Measurements from ENCODE around the gene NUP50.

The NUP50 gene, protein sequence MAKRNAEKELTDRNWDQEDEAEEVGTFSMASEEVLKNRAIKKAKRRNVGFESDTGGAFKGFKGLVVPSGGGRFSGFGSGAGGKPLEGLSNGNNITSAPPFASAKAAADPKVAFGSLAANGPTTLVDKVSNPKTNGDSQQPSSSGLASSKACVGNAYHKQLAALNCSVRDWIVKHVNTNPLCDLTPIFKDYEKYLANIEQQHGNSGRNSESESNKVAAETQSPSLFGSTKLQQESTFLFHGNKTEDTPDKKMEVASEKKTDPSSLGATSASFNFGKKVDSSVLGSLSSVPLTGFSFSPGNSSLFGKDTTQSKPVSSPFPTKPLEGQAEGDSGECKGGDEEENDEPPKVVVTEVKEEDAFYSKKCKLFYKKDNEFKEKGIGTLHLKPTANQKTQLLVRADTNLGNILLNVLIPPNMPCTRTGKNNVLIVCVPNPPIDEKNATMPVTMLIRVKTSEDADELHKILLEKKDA
- 111 to 218 reads per million in 2 donors for total RNA-seq

- DNase-seq, result peak; percentile 94
These were observed at the start of gene NUP50 for GRCh38 chr22:45163451-45164269. Gene NUP50, plus strand, starts transcription at chr22:45163925. Its CDS starts 4,253 bp downstream, at chr22:45168178.

GRCh38 chr22:45120440-45120839 is 43.3 kb upstream of the NUP50 start:
- DNase-seq, result no peak

GRCh38 chr22:45120931-45121330 is 42.8 kb upstream of the NUP50 start:
- no peak for DNase-seq

- no peak for DNase-seq
These were observed 39.4 kb upstream of the NUP50 start for GRCh38 chr22:45124176-45124847.

DNA sequence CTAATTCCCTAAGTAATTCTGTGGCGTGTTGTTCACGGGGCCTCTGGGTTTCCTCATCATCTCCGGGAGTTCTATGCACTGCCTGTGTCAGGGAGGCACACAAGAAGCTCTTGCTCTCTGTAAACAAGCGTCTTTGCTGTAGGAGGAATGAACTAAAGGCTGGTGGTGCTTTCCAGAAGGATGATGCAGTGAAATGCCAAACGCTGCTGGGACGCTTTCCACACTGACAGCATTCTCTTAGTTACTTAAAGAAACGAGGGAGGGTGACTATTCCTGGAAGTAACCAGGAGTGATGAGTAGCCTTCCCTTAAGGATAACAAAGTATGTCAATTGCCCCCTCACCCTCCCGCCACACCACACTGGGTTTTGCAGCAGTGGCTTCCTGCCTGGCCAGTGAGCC is 38.5 kb upstream of the NUP50 start:
- no peak for DNase-seq

GRCh38 chr22:45127866-45128265 is 35.9 kb upstream of the NUP50 start:
- no peak for DNase-seq

GRCh38 chr22:45129703-45130524 is 33.8 kb upstream of the NUP50 start:
- DNase-seq, result no peak

DNA sequence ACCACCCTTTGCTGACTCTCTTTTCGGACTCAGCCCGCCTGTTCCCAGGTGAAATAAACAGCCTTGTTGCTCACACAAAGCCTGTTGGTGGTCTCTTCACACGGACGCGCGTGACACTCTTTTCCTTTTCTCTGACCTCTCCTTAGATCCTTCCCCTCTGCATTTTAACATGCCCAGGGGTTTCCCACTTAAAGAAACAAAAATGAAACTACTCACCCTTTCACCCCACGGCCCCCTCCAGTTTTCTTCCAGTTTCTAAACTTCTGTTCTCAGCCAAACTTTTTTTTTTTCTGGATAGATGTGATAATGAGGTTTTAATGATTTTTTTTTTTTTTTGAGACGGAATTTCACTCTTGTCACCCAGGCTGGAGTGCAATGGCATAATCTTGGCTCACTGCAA is 32.8 kb upstream of the NUP50 start:
- no peak for DNase-seq

DNA sequence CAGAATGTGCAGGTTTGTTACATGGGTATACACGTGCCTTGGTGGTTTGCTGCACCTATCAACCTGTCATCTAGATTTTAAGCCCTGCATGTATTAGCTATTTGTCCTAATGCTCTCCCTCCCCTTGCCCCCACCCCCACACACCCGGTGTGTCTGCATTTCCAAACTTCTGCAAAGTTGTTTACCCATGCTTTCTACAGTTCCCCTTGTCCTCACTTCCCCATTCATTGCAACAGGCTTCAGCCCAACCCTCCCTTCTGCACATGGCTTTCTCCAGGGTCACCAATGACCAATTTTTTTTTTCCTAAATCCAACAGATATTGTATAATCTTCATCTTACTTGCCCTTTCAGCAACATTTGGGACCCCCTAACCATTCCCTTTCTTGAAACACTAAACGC is 32.0 kb upstream of the NUP50 start:
- DNase-seq, result no peak

- DNase-seq, result no peak
These were observed 29.4 kb upstream of the NUP50 start for GRCh38 chr22:45134313-45134712.

DNA sequence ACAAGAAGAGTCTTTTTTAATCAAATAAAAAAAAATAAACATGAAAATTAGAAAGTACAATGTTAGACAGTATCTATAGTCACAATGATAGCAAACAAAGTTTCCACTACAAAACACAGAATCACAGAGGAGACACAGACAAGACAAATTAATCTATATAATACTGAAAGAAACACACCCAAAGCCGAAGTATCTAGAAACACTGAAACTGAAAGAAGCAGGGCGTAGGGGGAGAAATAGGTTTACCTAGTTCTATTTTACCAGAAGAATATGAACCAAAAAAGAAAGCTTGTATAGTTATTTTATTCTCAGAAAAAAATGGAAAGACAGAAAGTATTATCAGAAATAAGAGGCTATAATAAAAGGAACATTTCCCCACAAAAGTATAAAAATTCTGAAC is 27.1 kb upstream of the NUP50 start:
- no peak for DNase-seq

- DNase-seq, result no peak
These were observed 24.0 kb upstream of the NUP50 start for GRCh38 chr22:45139693-45140092.

- no peak for DNase-seq
These were observed 21.3 kb upstream of the NUP50 start for GRCh38 chr22:45142376-45142775.

DNA sequence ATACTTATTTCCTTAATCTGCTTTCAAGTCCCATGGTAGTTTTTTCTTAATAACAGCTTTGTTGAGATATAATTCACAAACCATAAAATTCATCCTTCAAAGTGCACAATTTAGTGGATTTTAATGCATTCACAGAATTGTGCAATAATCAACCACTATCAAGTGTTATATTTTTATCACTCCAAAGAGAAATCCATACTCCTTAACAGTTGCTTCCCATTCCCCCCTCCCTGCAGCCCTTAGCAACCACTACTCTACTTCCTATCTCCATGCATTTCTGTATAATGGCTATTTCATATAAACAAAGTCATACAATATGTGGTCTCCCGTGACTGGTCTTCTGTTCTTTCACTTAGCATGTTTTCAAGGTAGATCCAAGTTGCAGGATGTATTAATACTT is 18.8 kb upstream of the NUP50 start:
- no peak for DNase-seq

DNA sequence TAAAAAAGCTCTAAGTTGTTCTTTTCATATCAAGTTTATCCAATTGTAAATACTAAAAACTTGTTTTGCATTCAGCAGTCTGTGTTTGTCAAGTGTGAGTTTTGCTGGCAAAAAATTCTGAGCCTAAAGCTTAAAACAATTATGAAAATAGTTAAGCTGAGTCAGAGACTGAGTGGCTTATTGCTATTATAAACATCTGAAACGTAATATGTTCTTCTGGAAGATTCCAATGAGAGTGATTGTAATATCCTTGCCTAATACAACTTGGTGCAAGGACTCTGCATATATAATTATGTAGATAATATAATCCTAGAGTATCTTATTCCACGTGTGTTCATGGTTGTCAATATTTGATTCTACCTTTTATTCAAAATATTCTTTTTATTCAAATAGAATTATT is 14.1 kb upstream of the NUP50 start:
- no peak for DNase-seq

GRCh38 chr22:45150139-45150538 is 13.6 kb upstream of the NUP50 start:
- DNase-seq, result no peak

DNA sequence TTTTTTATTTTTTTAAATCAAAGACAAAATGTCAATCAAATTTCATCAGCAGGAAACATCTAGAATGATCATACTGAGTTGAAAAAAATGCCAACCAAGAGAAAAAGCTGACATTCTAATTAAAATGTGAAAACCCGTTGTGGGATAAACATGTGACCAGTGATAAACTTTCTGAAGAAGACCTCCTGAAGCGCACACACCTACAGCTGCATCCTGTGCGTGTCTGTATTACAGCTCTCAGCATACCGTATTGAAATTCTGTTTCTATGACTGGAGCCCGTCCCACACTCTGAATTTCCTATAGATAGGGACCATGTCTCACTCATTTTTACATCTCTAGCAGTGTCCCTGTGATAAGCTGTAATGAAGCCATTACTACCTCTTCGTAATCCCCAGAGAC is 12.2 kb upstream of the NUP50 start:
- no peak for DNase-seq

DNA sequence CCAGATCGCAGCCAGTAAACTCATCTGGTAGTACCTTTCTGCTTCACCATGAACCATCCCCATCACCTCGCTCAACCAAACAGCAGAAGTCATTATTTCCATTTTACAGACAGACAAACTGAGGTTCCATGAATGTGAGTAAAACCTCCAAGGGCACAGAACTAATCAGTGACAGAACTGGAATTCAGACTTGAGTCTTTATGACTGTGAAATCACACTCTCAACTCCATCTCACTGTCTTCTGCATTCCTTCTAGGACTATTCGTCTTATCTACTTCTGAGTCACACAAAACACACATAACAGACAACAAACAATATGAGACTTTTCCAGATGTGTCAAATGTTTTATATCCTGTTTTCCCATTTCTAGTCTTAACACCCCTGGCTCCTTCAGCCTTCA is 9.3 kb upstream of the NUP50 start:
- no peak for DNase-seq

GRCh38 chr22:45155050-45155840 is 8.5 kb upstream of the NUP50 start:
- DNase-seq, result no peak

DNA sequence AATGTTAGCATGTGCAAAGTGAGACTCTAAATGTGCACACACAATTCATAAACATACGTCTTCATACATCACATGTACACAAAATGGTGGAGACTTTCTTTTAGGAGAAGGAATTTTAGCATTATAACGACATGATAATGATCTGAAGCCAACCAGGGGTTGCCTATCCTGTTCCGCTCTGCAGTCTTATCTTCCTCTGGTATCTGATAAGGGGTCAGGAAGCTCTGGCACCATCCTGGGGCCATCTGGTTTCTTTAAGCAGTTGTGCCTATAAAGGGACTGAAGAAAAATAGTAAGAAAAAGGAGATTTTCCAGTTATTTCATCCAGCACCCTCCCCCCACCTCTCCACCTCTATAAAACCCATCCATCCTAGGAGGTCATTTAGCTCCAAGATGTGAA is 5.8 kb upstream of the NUP50 start:
- DNase-seq, result no peak

DNA sequence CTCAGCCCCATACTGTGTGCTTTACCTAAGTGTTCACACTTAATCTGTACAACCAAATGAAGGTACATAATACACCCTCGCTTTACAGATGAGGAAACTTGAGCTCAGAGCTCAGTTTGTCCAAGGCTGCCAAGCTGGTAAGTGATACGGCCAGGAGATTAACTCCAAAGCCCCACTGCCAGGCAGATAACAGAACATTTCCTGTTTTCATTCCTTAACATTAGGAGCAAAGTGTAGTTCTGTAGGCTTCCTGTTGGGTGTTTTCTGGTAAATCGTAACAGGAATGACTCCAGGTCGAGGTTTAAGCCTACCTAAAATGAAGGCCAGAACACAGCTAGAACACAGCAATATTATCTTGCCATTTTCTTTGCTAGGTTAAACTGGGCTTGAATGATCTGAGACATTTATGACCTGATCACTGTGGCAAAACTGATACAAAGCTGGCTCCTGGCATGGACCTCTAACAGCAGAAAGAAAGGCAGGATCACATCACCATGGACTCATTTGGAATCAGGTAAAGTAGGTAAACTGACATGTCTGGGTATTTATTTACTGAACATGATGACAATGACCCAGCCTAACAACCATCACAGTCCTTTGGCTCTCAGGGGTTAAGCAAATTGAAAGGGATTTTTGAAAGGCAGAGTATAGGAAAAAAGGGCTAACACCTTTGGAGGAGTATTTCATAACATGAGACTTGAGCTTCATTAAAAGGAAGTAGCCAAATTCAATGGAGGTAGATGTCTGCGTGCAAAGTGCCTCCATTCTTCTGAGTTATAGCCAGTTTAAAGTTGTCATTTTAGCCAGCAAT is 3.9 kb upstream of the NUP50 start:
- no peak for DNase-seq

Measured in T-helper 9 cell (primary cell).